GM19455 (cell line): Measurements from ENCODE around the gene GPX7.

Experiments
- ATAC-seq: cut with Tn5 transposase; IDR thresholded peaks from one replicate; pipeline ENCODE4 v1.9.1; 2021; ENCODE audit not compliant: unreplicated experiment

The GPX7 gene

GRCh38 chr1:52585474-52585873 is 16.7 kb upstream of the GPX7 start:
- ATAC-seq, result no peak

- ATAC-seq, result no peak
Observed at GRCh38 chr1:52588027-52588426, 14.1 kb upstream of the GPX7 start.

GRCh38 chr1:52588535-52588934 is 13.6 kb upstream of the GPX7 start:
- ATAC-seq, result no peak

GRCh38 chr1:52590266-52590665 is 11.9 kb upstream of the GPX7 start:
- no peak for ATAC-seq

GRCh38 chr1:52592637-52593323 is 9.4 kb upstream of the GPX7 start:
- ATAC-seq, result no peak

- ATAC-seq, result no peak
Observed at GRCh38 chr1:52593495-52593894, 8.7 kb upstream of the GPX7 start.

GRCh38 chr1:52595061-52595460 is 7.1 kb upstream of the GPX7 start:
- ATAC-seq, result no peak

GRCh38 chr1:52597912-52598311 is 4.3 kb upstream of the GPX7 start:
- no peak for ATAC-seq

GRCh38 chr1:52598729-52599128 is 3.4 kb upstream of the GPX7 start:
- no peak for ATAC-seq

GRCh38 chr1:52599236-52599635 is 2.9 kb upstream of the GPX7 start:
- no peak for ATAC-seq

GRCh38 chr1:52600533-52601179 is 1.5 kb upstream of the GPX7 start:
- ATAC-seq, result no peak

GRCh38 chr1:52601519-52601918 is 652 bp upstream of the GPX7 start:
- no peak for ATAC-seq

GRCh38 chr1:52602856-52603600 is 857 bp downstream of the GPX7 start:
- no peak for ATAC-seq

GRCh38 chr1:52603630-52604029 is 1.5 kb downstream of the GPX7 start:
- no peak for ATAC-seq

GRCh38 chr1:52604063-52604770 is 2.0 kb downstream of the GPX7 start:
- no peak for ATAC-seq

- ATAC-seq, result no peak
Observed at GRCh38 chr1:52613636-52614373, 11.6 kb downstream of the GPX7 start.

GRCh38 chr1:52614671-52615070 is 12.5 kb downstream of the GPX7 start:
- no peak for ATAC-seq

- no peak for ATAC-seq
Observed at GRCh38 chr1:52615489-52616042, 13.4 kb downstream of the GPX7 start.

GRCh38 chr1:52621950-52622349 is 19.8 kb downstream of the GPX7 start:
- ATAC-seq, result no peak

GRCh38 chr1:52623812-52624211 is 21.6 kb downstream of the GPX7 start:
- no peak for ATAC-seq

- ATAC-seq, result no peak
Observed at GRCh38 chr1:52627028-52627427, 24.9 kb downstream of the GPX7 start.
